ENCODE measurements around the gene HEATR3.

HEATR3 gene

GRCh38 chr16:50066482-50067289 is 916 bp downstream of the HEATR3 start:
- Mint-ChIP-seq H3K27ac (peak overlapping the region; percentile 88), H3K4me1 (ENCODE audit: low read depth) (peaks cover 32% of the 10 kb centered on the region), H3K36me3 (ENCODE audit: low read depth) (peaks cover 19% of the 10 kb centered on the region), H3K27me3 (ENCODE audit: low read depth) (no peaks in the 10 kb centered on the region), H3K4me3 (peak overlapping the region; percentile 80), H3K9me3 (no peaks in the 10 kb centered on the region)
- DNase-seq (ENCODE audit: low spot score) = no peak

- Mint-ChIP-seq H3K4me1 (ENCODE audit: low read depth) (peaks cover 34% of the 10 kb centered on the region), H3K9me3 (no peaks in the 10 kb centered on the region), H3K36me3 (ENCODE audit: low read depth) (peaks cover 22% of the 10 kb centered on the region), H3K4me3 (peak overlapping the region; percentile 80), H3K27ac (peak overlapping the region; percentile 79), H3K27me3 (ENCODE audit: low read depth) (no peaks in the 10 kb centered on the region)
- peak; percentile 13 for DNase-seq (ENCODE audit: low spot score)
Measured at GRCh38 chr16:50067290-50067853, 1.6 kb downstream of the HEATR3 start.

- Mint-ChIP-seq H3K27me3 (ENCODE audit: low read depth) (no peaks in the 10 kb centered on the region), H3K36me3 (ENCODE audit: low read depth) (peaks cover 31% of the 10 kb centered on the region), H3K27ac (no peak overlapping the region), H3K4me1 (ENCODE audit: low read depth) (peaks cover 42% of the 10 kb centered on the region), H3K9me3 (no peaks in the 10 kb centered on the region), H3K4me3 (no peak overlapping the region)
- no peak for DNase-seq (ENCODE audit: low spot score)
Measured at GRCh38 chr16:50068550-50068949, 2.8 kb downstream of the HEATR3 start.

GRCh38 chr16:50069060-50069459 is 3.3 kb downstream of the HEATR3 start:
- H3K27ac Mint-ChIP-seq = no peak overlapping the region
- peaks cover 33% of the 10 kb centered on the region for H3K36me3 Mint-ChIP-seq (ENCODE audit: low read depth)
- no peaks in the 10 kb centered on the region for H3K27me3 Mint-ChIP-seq (ENCODE audit: low read depth)

GRCh38 chr16:50071075-50071671 is 5.4 kb downstream of the HEATR3 start:
- no peak overlapping the region for H3K27ac Mint-ChIP-seq
- no peaks in the 10 kb centered on the region for H3K27me3 Mint-ChIP-seq (ENCODE audit: low read depth)
- H3K4me1 Mint-ChIP-seq (ENCODE audit: low read depth) = peaks cover 39% of the 10 kb centered on the region
- no peaks in the 10 kb centered on the region for H3K9me3 Mint-ChIP-seq
- no peak overlapping the region for H3K4me3 Mint-ChIP-seq
- no peak for DNase-seq (ENCODE audit: low spot score)
- H3K36me3 Mint-ChIP-seq (ENCODE audit: low read depth) = peaks cover 41% of the 10 kb centered on the region

More at GRCh38 chr16:50069060-50069459, 3.3 kb downstream of the HEATR3 start:
- Mint-ChIP-seq H3K9me3 (no peaks in the 10 kb centered on the region), H3K4me3 (no peak overlapping the region), H3K4me1 (ENCODE audit: low read depth) (peaks cover 42% of the 10 kb centered on the region)
- no peak for DNase-seq (ENCODE audit: low spot score)

- Mint-ChIP-seq H3K4me3 (no peak overlapping the region), H3K4me1 (ENCODE audit: low read depth) (peaks cover 28% of the 10 kb centered on the region), H3K9me3 (no peaks in the 10 kb centered on the region), H3K27me3 (ENCODE audit: low read depth) (no peaks in the 10 kb centered on the region), H3K36me3 (ENCODE audit: low read depth) (peaks cover 45% of the 10 kb centered on the region), H3K27ac (no peak overlapping the region)
- no peak for DNase-seq (ENCODE audit: low spot score)
Measured at GRCh38 chr16:50072730-50073129, 7.0 kb downstream of the HEATR3 start.

- no peaks in the 10 kb centered on the region for H3K27me3 Mint-ChIP-seq (ENCODE audit: low read depth)
- H3K4me1 Mint-ChIP-seq (ENCODE audit: low read depth) = peaks cover 3% of the 10 kb centered on the region
- no peaks in the 10 kb centered on the region for H3K9me3 Mint-ChIP-seq
- no peak overlapping the region for H3K27ac Mint-ChIP-seq
- DNase-seq (ENCODE audit: low spot score) = no peak
- no peak overlapping the region for H3K4me3 Mint-ChIP-seq
- peaks cover 52% of the 10 kb centered on the region for H3K36me3 Mint-ChIP-seq (ENCODE audit: low read depth)
Measured at GRCh38 chr16:50079397-50080140, 13.8 kb downstream of the HEATR3 start.

GRCh38 chr16:50081428-50082018 is 15.8 kb downstream of the HEATR3 start:
- no peak overlapping the region for H3K27ac Mint-ChIP-seq
- no peaks in the 10 kb centered on the region for H3K9me3 Mint-ChIP-seq
- no peak for DNase-seq (ENCODE audit: low spot score)
- H3K4me3 Mint-ChIP-seq = no peak overlapping the region
- peaks cover 3% of the 10 kb centered on the region for H3K4me1 Mint-ChIP-seq (ENCODE audit: low read depth)
- peaks cover 54% of the 10 kb centered on the region for H3K36me3 Mint-ChIP-seq (ENCODE audit: low read depth)
- no peaks in the 10 kb centered on the region for H3K27me3 Mint-ChIP-seq (ENCODE audit: low read depth)

GRCh38 chr16:50083996-50084395 is 18.2 kb downstream of the HEATR3 start:
- peaks cover 53% of the 10 kb centered on the region for H3K36me3 Mint-ChIP-seq (ENCODE audit: low read depth)
- H3K27ac Mint-ChIP-seq = no peak overlapping the region

GRCh38 chr16:50086176-50086575 is 20.4 kb downstream of the HEATR3 start:
- Mint-ChIP-seq H3K4me1 (ENCODE audit: low read depth) (peaks cover 3% of the 10 kb centered on the region), H3K4me3 (no peak overlapping the region), H3K27me3 (ENCODE audit: low read depth) (no peaks in the 10 kb centered on the region), H3K36me3 (ENCODE audit: low read depth) (peaks cover 45% of the 10 kb centered on the region), H3K27ac (no peak overlapping the region), H3K9me3 (no peaks in the 10 kb centered on the region)
- DNase-seq (ENCODE audit: low spot score) = no peak

More at GRCh38 chr16:50083996-50084395, 18.2 kb downstream of the HEATR3 start:
- Mint-ChIP-seq H3K4me1 (ENCODE audit: low read depth) (peaks cover 3% of the 10 kb centered on the region), H3K27me3 (ENCODE audit: low read depth) (no peaks in the 10 kb centered on the region), H3K4me3 (no peak overlapping the region), H3K9me3 (no peaks in the 10 kb centered on the region)
- no peak for DNase-seq (ENCODE audit: low spot score)

GRCh38 chr16:50088302-50088701 is 22.5 kb downstream of the HEATR3 start:
- peaks cover 2% of the 10 kb centered on the region for H3K4me1 Mint-ChIP-seq (ENCODE audit: low read depth)
- H3K4me3 Mint-ChIP-seq = no peak overlapping the region
- no peak for DNase-seq (ENCODE audit: low spot score)
- H3K27me3 Mint-ChIP-seq (ENCODE audit: low read depth) = no peaks in the 10 kb centered on the region
- no peak overlapping the region for H3K27ac Mint-ChIP-seq
- peaks cover 40% of the 10 kb centered on the region for H3K36me3 Mint-ChIP-seq (ENCODE audit: low read depth)
- H3K9me3 Mint-ChIP-seq = no peaks in the 10 kb centered on the region

GRCh38 chr16:50092891-50093290 is 27.1 kb downstream of the HEATR3 start:
- Mint-ChIP-seq H3K27ac (no peak overlapping the region), H3K36me3 (ENCODE audit: low read depth) (peaks cover 27% of the 10 kb centered on the region), H3K27me3 (ENCODE audit: low read depth) (no peaks in the 10 kb centered on the region), H3K9me3 (no peaks in the 10 kb centered on the region), H3K4me1 (ENCODE audit: low read depth) (peaks cover 10% of the 10 kb centered on the region), H3K4me3 (no peak overlapping the region)
- no peak for DNase-seq (ENCODE audit: low spot score)

GRCh38 chr16:50093607-50094539 is 28.1 kb downstream of the HEATR3 start:
- Mint-ChIP-seq H3K9me3 (no peaks in the 10 kb centered on the region), H3K27ac (no peak overlapping the region), H3K36me3 (ENCODE audit: low read depth) (peaks cover 23% of the 10 kb centered on the region), H3K27me3 (ENCODE audit: low read depth) (no peaks in the 10 kb centered on the region), H3K4me3 (no peak overlapping the region), H3K4me1 (ENCODE audit: low read depth) (peaks cover 10% of the 10 kb centered on the region)
- no peak for DNase-seq (ENCODE audit: low spot score)

All from T-helper 2 cell treated with Interferon-gamma antibody and Interleukin-4, amounts not matched to agents 5 μg/mL and 100 μg/mL, for 36 hours (primary cell).